Keratinocyte (primary cell): Measurements from ENCODE around the gene NRDE2. TPM values are rescaled to one million over a fixed set of nuclear protein-coding genes. Genes with fewer than 3 reads are reported as not detected.

ENCODE experiments used
- DNase-seq: peaks from one replicate; pipeline ENCODE4 v3.0.0-alpha.2; 2011; ENCODE audit warnings: low read depth, missing footprints, low spot score
- FAIRE-seq: peaks from 2 replicates; lab custom pipeline; 2011; peaks lifted over from hg19 to GRCh38; lab: Jason Lieb, UNC
- H2AFZ ChIP-seq: 2 replicates; pipeline ENCODE4 v1.6.0; 2012; ENCODE audit warnings: low read length, control low read depth, inconsistent platforms; ENCODE audit not compliant: control insufficient read depth
- H3K27ac ChIP-seq: 2 replicates; pipeline ENCODE4 v1.5.1; 2011; ENCODE audit warnings: low read length; ENCODE audit not compliant: control insufficient read depth, insufficient read depth
- H3K27me3 ChIP-seq: 3 replicates; pipeline ENCODE4 v1.6.0; 2011; ENCODE audit warnings: low read length; ENCODE audit not compliant: control insufficient read depth, insufficient read depth; ENCODE audit errors: extremely low read depth
- H3K36me3 ChIP-seq, 2 experiments: 2 replicates in 1 of 2; 3 replicates in 1 of 2; pipeline ENCODE4 v1.5.1; 2011; ENCODE audit warnings: low read length in 2 of 2, mild to moderate bottlenecking in 1 of 2; ENCODE audit not compliant: control insufficient read depth in 2 of 2, insufficient read depth in 2 of 2; ENCODE audit errors: extremely low read depth in 1 of 2
- H3K4me1 ChIP-seq: 3 replicates; pipeline ENCODE4 v1.5.1; 2011; ENCODE audit warnings: low read length; ENCODE audit not compliant: control insufficient read depth, insufficient read depth; ENCODE audit errors: extremely low read depth
- H3K4me2 ChIP-seq: 3 replicates; pipeline ENCODE4 v1.6.0; 2011; ENCODE audit warnings: low read depth, low read length; ENCODE audit not compliant: control insufficient read depth, insufficient read depth; ENCODE audit errors: extremely low read depth
- H3K4me3 ChIP-seq, 3 experiments: fragments of 200-600 bp in 1 of 3; sonication (generic) in 1 of 3; 2 replicates in 2 of 3; 3 replicates in 1 of 3; pipeline ENCODE4 v1.5.1; 2011 to 2016; ENCODE audit warnings: low read length in 3 of 3, mild to moderate bottlenecking in 3 of 3, control low read depth in 2 of 3, inconsistent platforms in 1 of 3, low read depth in 1 of 3, mixed read lengths in 1 of 3, mixed run types in 1 of 3, moderate library complexity in 1 of 3; ENCODE audit not compliant: control insufficient read depth in 2 of 3, insufficient read depth in 2 of 3; ENCODE audit errors: extremely low read depth in 1 of 3
- H3K79me2 ChIP-seq: 2 replicates; pipeline ENCODE4 v1.6.0; 2012; ENCODE audit warnings: low read length; ENCODE audit not compliant: control insufficient read depth, insufficient read depth
- H3K9ac ChIP-seq: 3 replicates; pipeline ENCODE4 v1.6.0; 2011; ENCODE audit warnings: low read length; ENCODE audit not compliant: control insufficient read depth, insufficient read depth; ENCODE audit errors: extremely low read depth
- H3K9me1 ChIP-seq: 3 replicates; pipeline ENCODE4 v1.6.0; 2011; ENCODE audit warnings: low read length; ENCODE audit not compliant: control insufficient read depth, insufficient read depth; ENCODE audit errors: extremely low read depth
- H3K9me3 ChIP-seq: 2 replicates; pipeline ENCODE4 v1.5.1; 2012; ENCODE audit warnings: low read depth, low read length; ENCODE audit not compliant: control insufficient read depth
- H4K20me1 ChIP-seq: 3 replicates; pipeline ENCODE4 v1.6.0; 2011; ENCODE audit warnings: low read length; ENCODE audit not compliant: control insufficient read depth, insufficient read depth; ENCODE audit errors: extremely low read depth
- CTCF ChIP-seq, 3 experiments: IDR thresholded peaks in 1 of 3; conservative IDR thresholded peaks in 1 of 3; optimal IDR thresholded peaks in 1 of 3; 2 replicates in 2 of 3; 3 replicates in 1 of 3; pipeline versions ENCODE3 to v1.5.1; 2011; ENCODE audit warnings: low read length in 3 of 3, mild to moderate bottlenecking in 3 of 3, moderate library complexity in 2 of 3, control low read depth in 1 of 3, inconsistent platforms in 1 of 3; ENCODE audit not compliant: insufficient read depth in 2 of 3; ENCODE audit errors: extremely low read depth in 1 of 3
- EZH2 ChIP-seq: IDR thresholded peaks from one replicate; pipeline ENCODE4 v1.6.1; 2012; ENCODE audit warnings: inconsistent platforms, mild to moderate bottlenecking, low read length, moderate library complexity
- dilution Hi-C: fragments of 300-500 bp; cut with MboI; formaldehyde crosslinking; loops from one replicate; pipeline ENCODE4 v1.7.0; 2020; ENCODE audit warnings: low sequenced_read_pairs; ENCODE audit not compliant: extremely low pct_ligation_motif_present
- polyA plus RNA-seq, 5 experiments: library from polyadenylated mRNA; depleted of rRNA in 3 of 5; stranded (reverse) in 3 of 5; stranded (forward) in 1 of 5; unstranded in 1 of 5; fragments of >200 nt; gene quantifications; 1 replicate in 1 of 5; 2 replicates in 3 of 5; 3 replicates in 1 of 5; pipeline versions ENCODE4 v1.2.1 to v1.2.3, GENCODE V29; 2011 to 2012; ENCODE audit warnings: missing spikeins in 2 of 5, low read depth in 1 of 5, low replicate concordance in 1 of 5

The NRDE2 gene
- polyA plus RNA-seq, 1 donor (not counting 4 experiments of a cell fraction or from before 2014, with no cell fraction given) = 9.2 TPM

- FAIRE-seq (no peak), DNase-seq (no peak)
- H3K4me3 ChIP-seq = no peak overlapping the region
- H2AFZ ChIP-seq = no peak overlapping the region
- TF ChIP-seq CTCF (optimal IDR thresholded peaks at IDR 0.05 in 1 of 3, IDR thresholded peaks at IDR 0.05 in 1 of 3, conservative IDR thresholded peaks at IDR 0.05 in 1 of 3; ENCODE audit: extremely low read depth in 1 of 3, insufficient read depth in 2 of 3, low read length in 3 of 3) = no peak
- no peak for TF ChIP-seq EZH2
- peaks cover 12% of the 10 kb centered on the region for H3K4me1 ChIP-seq
- no peaks in the 10 kb centered on the region for H3K79me2 ChIP-seq
- H3K9ac ChIP-seq = no peak overlapping the region
- dilution Hi-C loops = no loop called here
- H3K36me3 ChIP-seq = no peaks in the 10 kb centered on the region
- no peak overlapping the region for H3K27ac ChIP-seq
- H4K20me1 ChIP-seq = no peaks in the 10 kb centered on the region
- no peaks in the 10 kb centered on the region for H3K27me3 ChIP-seq
- H3K9me3 ChIP-seq = no peaks in the 10 kb centered on the region
- H3K9me1 ChIP-seq = no peaks in the 10 kb centered on the region
- no peak overlapping the region for H3K4me2 ChIP-seq
Observed at GRCh38 chr14:90344331-90345238, 12.8 kb upstream of the NRDE2 start.

- Histone ChIP-seq H2AFZ (no peak overlapping the region), H3K27me3 (no peaks in the 10 kb centered on the region), H3K4me3 (no peak overlapping the region), H4K20me1 (no peaks in the 10 kb centered on the region), H3K4me1 (peaks cover 12% of the 10 kb centered on the region), H3K9me1 (no peaks in the 10 kb centered on the region), H3K36me3 (no peaks in the 10 kb centered on the region), H3K9me3 (no peaks in the 10 kb centered on the region), H3K9ac (no peak overlapping the region), H3K79me2 (no peaks in the 10 kb centered on the region), H3K4me2 (no peak overlapping the region), H3K27ac (no peak overlapping the region)
- no peak for TF ChIP-seq EZH2
- TF ChIP-seq CTCF (optimal IDR thresholded peaks at IDR 0.05 in 1 of 3, IDR thresholded peaks at IDR 0.05 in 1 of 3, conservative IDR thresholded peaks at IDR 0.05 in 1 of 3; ENCODE audit: extremely low read depth in 1 of 3, insufficient read depth in 2 of 3, low read length in 3 of 3) = no peak
- dilution Hi-C loops = no loop called here
- no peak for FAIRE-seq
- DNase-seq = no peak
Observed at GRCh38 chr14:90342327-90342726, 10.6 kb upstream of the NRDE2 start.
